WERI-Rb-1 (cell line): ENCODE data around the gene P3H2.

Experiments
- DNase-seq: peaks from one replicate; pipeline ENCODE4 v3.0.0-alpha.2; 2020
- H3K27ac ChIP-seq: fragments of 250-450 bp; sonication (Bioruptor Pico); 2 replicates; pipeline ENCODE4 v1.5.1; 2020; ENCODE audit warnings: mild to moderate bottlenecking, moderate library complexity
- H3K27me3 ChIP-seq: fragments of 250-450 bp; sonication (Bioruptor Pico); 2 replicates; pipeline ENCODE4 v1.5.1; 2021; ENCODE audit warnings: mild to moderate bottlenecking, low read depth, moderate library complexity; ENCODE audit not compliant: insufficient read depth, severe bottlenecking
- H3K36me3 ChIP-seq: fragments of 250-450 bp; sonication (Bioruptor Pico); 2 replicates; pipeline ENCODE4 v1.5.1; 2020; ENCODE audit warnings: mild to moderate bottlenecking, moderate library complexity
- H3K4me3 ChIP-seq: 2 replicates; pipeline ENCODE4 v1.5.1; 2011; ENCODE audit warnings: low read depth, mild to moderate bottlenecking, control low read depth, low read length
- H3K9me3 ChIP-seq: fragments of 250-450 bp; sonication (Bioruptor Pico); 2 replicates; pipeline ENCODE4 v1.5.1; 2021; ENCODE audit warnings: mild to moderate bottlenecking, moderate library complexity; ENCODE audit not compliant: severe bottlenecking
- TF ChIP-seq, protein P1 (sequence below): IDR thresholded peaks from 2 replicates; pipeline ENCODE4 v1.5.1; 2011; ENCODE audit warnings: low read depth, mild to moderate bottlenecking, control low read depth, inconsistent platforms, low read length

Gene P3H2

DNA sequence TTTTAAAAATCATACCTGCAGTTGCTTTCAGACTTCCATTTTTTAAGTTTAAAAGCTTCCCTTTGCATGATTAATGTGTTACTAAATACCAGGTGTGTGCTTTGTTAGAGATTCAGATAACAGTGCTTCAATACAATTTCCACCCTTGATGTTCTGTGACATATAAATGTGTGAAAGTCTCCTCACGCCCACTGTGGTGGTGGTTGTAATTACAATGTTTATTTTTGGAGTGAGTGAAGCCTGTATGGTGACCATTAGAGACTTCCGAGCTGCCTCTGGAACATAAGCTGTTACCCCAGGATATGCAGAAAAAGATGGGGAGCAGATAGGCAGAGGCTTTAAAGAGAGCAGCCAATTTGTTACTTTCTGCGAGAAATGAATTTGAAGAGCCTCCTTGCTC, 57.2 kb downstream of the P3H2 start:
- H3K36me3 ChIP-seq: no peaks in the 10 kb centered on the region
- no peaks in the 10 kb centered on the region for H3K27me3 ChIP-seq
- no peak overlapping the region for H3K4me3 ChIP-seq
- no peaks in the 10 kb centered on the region for H3K9me3 ChIP-seq
- TF ChIP-seq, protein P1, sequence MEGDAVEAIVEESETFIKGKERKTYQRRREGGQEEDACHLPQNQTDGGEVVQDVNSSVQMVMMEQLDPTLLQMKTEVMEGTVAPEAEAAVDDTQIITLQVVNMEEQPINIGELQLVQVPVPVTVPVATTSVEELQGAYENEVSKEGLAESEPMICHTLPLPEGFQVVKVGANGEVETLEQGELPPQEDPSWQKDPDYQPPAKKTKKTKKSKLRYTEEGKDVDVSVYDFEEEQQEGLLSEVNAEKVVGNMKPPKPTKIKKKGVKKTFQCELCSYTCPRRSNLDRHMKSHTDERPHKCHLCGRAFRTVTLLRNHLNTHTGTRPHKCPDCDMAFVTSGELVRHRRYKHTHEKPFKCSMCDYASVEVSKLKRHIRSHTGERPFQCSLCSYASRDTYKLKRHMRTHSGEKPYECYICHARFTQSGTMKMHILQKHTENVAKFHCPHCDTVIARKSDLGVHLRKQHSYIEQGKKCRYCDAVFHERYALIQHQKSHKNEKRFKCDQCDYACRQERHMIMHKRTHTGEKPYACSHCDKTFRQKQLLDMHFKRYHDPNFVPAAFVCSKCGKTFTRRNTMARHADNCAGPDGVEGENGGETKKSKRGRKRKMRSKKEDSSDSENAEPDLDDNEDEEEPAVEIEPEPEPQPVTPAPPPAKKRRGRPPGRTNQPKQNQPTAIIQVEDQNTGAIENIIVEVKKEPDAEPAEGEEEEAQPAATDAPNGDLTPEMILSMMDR: no peak
- H3K27ac ChIP-seq: no peak overlapping the region
- DNase-seq: no peak

DNA sequence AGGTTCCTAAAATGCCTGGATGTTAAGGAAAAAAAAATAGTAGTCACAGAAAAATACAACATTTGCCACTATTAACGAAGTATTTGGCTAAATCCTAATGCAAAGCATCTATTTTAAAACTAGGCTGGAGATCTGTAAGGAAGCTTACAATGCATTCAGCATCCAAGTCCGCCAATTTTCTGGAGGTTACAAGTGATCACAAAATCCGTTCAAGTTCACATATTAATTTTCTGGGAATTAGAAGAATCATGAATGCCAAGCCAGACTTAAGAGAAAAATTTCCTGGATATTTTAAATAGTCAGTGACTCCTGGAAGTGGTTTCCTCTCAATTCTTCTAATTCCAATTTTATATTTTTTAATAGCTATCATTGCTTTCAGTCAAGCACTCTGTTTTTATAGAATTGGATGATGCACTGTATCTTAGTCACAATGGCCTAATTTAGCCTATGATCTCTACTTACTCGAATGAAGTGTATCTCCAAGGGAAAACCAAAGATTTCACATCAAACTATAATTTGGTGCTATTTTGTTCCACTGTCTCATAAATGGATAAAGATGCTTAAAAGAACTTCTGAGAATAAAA, 60.4 kb downstream of the P3H2 start:
- DNase-seq: no peak
- TF ChIP-seq, protein P1: no peak
- Histone ChIP-seq H3K9me3 (no peaks in the 10 kb centered on the region), H3K27ac (no peak overlapping the region), H3K4me3 (no peak overlapping the region), H3K36me3 (no peaks in the 10 kb centered on the region), H3K27me3 (no peaks in the 10 kb centered on the region)

DNA sequence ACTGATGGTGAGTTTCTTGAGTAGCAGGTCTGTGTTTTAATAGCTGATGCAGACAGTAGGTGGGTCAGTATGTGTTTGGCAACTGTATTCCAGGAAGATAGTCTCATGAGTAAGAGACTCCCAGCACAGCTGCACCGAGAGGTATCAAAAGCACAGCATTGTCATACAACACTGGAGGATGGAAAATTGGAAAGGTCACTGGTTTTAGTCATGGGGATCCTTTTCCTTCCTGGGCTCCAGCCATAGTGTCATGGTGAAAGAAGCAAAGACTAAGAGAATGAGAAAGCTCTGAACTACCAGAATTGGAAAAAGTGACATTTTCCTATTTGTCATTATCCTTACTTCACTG, 61.5 kb downstream of the P3H2 start:
- Histone ChIP-seq H3K27ac (no peak overlapping the region), H3K27me3 (no peaks in the 10 kb centered on the region), H3K9me3 (no peaks in the 10 kb centered on the region), H3K36me3 (no peaks in the 10 kb centered on the region), H3K4me3 (no peak overlapping the region)
- TF ChIP-seq, protein P1: no peak
- no peak for DNase-seq

DNA sequence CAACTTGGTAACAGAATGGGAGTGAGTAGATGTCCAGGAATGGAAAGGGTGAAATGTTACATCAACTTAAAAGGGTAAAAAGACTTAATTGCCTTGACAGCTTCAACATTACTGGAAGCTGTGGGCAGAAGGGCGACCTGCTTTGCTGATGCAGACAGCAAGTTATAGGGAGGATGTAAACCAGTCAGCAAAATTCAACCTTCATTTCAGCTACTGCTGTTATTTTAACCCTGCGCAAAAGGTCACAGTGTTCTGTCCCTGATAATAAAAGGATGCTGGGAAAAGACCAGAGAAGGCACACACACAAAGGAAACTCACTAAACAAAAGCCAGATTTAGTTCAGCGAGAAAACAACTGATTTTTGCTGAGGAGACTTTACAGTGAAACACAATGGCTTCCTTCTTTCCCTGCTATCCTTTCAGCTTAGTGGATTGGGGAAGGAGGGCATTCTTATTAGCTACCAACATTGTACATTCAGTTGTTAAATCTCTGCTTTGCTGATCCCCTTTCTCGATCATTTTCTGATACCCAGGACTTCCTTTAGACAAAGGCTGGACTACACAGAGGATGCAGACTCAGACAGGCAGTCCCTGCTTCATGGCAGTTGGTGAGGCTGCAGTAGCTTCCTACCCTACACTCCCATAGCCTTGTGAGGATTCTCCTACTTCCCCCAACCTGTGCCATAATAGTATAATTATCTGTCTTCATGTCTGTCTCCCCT, 62.0 kb downstream of the P3H2 start:
- DNase-seq: no peak
- no peaks in the 10 kb centered on the region for H3K9me3 ChIP-seq
- H3K36me3 ChIP-seq: no peaks in the 10 kb centered on the region
- no peaks in the 10 kb centered on the region for H3K27me3 ChIP-seq
- no peak overlapping the region for H3K27ac ChIP-seq
- TF ChIP-seq, protein P1: no peak
- H3K4me3 ChIP-seq: no peak overlapping the region

DNA sequence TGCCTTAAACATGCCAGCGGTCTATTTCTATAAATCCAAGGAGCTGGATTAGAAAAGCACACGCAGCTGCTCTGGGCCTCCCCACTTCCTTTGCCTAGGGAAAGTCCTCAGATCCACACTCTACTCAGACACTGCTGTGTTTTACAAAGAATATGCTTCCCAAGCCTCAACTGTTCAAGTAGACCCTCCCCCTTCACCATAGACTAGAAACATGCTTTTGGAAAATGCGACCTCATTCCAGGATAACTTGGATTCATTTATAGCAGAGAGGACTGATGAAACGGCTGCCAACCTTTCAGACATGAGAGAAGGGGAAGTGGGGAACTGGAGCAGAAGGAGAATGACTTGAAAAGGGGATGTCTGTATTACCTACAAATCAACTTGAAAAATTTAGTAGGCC, 64.0 kb downstream of the P3H2 start:
- TF ChIP-seq, protein P1: no peak
- no peak for DNase-seq

DNA sequence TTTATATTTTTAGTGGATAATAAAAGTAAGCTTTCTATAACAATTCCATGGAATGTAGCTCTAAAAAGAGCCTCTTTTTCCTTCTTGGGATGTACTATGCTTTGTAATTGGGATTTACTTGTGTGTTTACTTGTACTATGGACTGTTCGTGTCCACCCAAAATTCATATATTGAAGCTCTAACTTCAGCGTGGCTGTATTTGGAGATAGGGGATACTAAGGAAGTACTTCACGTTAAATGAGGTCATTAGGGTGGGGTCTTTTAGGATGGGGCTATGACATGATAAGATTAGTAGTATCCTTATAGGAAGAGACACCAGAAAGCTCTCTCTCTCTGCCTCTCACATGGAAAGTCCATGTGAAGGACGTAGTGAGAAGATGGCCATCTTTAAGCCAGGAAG, 64.9 kb downstream of the P3H2 start:
- H3K9me3 ChIP-seq: no peaks in the 10 kb centered on the region
- H3K36me3 ChIP-seq: no peaks in the 10 kb centered on the region
- H3K27me3 ChIP-seq: no peaks in the 10 kb centered on the region
- H3K4me3 ChIP-seq: no peak overlapping the region
- DNase-seq: no peak
- TF ChIP-seq, protein P1: no peak
- no peak overlapping the region for H3K27ac ChIP-seq

More for the DNA sequence above, 64.0 kb downstream of the P3H2 start:
- Histone ChIP-seq H3K27me3 (no peaks in the 10 kb centered on the region), H3K36me3 (no peaks in the 10 kb centered on the region), H3K27ac (no peak overlapping the region), H3K9me3 (no peaks in the 10 kb centered on the region), H3K4me3 (no peak overlapping the region)
